CD4-positive, alpha-beta T cell treated with Interleukin-17A for 4 hours (primary cell): ENCODE measurements around the gene PTPN14.

Experiments
- DNase-seq: peaks from one replicate; pipeline ENCODE4 v3.0.0-alpha.2; 2020; ENCODE audit warnings: mixed read lengths

Gene PTPN14

DNA sequence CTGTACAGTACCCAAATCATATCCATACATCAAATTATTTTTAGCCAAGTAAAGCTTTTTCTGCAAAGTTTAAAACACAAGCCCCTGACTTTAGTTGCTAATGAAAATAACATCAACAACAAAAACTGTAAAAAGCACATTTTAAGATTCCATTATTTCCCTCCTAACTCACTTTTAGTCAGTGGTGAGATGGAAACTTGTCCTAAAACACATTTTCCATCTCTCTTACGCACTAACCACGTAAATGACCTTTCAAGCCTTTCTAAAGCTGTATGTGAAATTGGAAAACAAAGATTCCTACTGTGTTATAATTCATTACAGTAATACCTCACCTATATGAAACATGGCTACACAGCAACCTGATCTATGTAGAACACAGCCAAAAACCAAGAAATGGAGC lies 77.5 kb downstream of the PTPN14 start:
- no peak for DNase-seq

- DNase-seq: no peak
Observed at GRCh38 chr1:214473387-214473786, 78.0 kb downstream of the PTPN14 start.

DNA sequence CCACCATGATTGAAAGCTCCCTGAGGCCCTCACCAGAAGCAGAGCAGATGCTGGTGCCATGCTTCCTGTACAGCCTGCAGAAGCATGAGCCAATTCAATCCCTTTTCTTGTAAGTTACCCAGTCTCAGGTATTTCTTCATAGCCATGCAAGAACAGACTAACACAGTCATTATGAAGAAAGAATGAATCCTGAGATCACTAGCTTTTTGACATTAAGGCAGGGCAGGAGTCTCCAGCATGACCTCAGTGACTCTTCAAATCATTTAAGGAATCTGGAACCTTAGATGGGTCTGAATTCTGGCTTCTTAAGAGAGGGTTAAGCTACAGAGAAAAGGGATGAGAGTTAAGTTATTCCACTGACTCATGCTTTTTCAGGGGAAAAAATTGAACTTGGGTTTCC lies 79.0 kb downstream of the PTPN14 start:
- DNase-seq: no peak

GRCh38 chr1:214471458-214471857 lies 79.9 kb downstream of the PTPN14 start:
- no peak for DNase-seq

DNA sequence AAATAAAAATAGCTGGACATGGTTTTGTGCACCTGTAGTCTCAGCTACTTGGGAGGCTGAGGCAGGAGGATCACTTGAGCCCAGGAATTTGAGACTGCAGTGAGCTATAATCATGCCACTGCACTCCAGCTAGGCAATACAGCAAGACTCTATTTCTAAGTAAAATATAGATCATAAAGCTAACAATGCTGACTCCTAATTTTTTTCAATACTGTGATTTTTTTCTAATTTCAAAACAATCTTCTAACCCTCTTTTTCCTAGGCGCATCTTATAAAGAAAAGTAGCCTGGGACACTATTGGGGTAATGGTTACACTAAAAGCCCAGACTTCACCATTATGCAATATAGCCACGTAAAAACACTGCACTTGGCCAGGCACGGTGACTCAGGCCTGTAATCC lies 81.3 kb downstream of the PTPN14 start:
- DNase-seq: no peak

GRCh38 chr1:214469290-214469689 lies 82.1 kb downstream of the PTPN14 start:
- DNase-seq: no peak

GRCh38 chr1:214467078-214467585 lies 84.3 kb downstream of the PTPN14 start:
- DNase-seq: no peak

GRCh38 chr1:214466403-214467077 lies 84.9 kb downstream of the PTPN14 start:
- no peak for DNase-seq

GRCh38 chr1:214464445-214465287 lies 86.7 kb downstream of the PTPN14 start:
- DNase-seq: no peak

DNA sequence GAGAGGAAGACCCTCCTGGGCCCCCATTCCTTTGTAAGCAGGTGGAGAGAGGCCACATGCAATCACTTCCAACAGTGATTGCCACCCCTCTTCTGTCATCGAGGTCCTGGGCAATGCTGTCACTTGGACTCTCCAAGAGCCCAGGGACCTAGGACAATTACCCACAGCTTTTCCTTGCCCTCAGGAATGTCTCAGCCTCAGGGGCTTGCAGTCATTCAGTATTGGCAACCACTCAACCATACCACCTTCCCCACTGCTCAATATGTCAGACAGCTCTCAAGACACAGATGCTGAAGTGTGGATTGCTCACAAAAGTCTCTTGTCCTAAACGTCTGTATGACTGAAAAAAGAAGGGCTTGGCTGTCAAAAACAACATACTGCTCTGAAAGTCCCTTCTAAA lies 87.8 kb downstream of the PTPN14 start:
- DNase-seq: no peak

DNA sequence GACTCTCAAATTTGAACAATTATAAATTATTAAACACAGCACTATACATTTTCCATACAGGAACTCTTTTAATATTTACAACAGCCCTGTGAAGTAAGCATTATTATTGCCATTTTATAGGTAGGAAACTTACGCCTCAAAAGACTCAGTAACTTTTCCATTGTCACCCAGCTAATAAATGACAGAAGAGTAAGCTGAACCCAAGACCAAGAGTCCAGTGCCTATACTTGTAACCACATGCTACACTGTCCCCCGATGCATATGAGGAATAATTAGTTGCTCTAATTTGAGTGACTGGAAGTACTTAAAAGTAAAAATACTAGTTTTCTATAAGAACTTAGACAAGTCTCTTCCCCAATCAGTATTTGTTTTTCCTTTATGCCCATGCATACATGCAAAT lies 88.5 kb downstream of the PTPN14 start:
- DNase-seq: no peak

DNA sequence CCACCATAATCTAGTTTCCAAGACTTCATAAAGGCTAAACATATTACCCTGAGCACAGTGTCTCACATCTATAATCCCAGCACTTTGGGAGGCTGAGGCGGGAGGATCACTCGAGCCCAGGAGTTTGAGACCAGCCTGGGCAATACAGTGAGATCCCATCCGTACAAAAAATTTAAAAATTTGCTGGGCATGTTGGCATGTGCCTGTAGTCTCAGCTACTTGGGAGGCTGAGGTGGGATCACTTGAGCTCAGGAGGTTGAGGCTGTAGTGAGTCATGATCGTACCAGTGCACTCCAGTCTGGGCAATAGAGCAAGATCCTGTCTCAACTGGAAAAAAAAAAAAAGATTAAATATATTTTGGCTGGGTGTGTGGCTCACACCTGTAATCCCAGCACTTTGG lies 90.1 kb downstream of the PTPN14 start:
- DNase-seq: no peak

DNA sequence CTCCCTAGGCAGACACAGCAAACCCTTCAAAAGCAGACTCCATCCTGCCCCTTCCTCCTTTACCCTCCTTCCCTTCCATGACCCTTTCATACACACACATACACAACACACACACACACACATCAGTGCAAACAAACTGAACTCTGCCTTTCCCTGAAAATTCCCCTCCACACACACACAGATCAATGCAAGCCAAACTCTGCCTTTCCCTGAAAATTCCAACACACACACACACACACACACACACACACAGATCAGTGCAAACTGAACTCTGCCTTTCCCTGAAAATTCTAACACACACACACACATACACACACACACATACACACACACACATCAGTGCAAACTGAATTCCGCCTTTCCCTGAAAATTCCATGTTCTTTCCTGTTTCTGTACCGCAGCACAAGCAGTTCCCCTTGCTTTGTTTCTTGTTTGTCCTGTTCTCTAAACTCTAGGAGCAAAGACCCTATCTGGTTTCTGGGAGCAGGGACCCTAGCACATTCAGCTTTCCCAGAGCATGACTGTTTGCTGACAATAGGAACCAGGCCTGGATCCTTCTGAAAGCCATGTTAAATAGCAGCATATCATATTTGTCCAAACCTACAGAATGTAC lies 91.0 kb downstream of the PTPN14 start:
- no peak for DNase-seq

DNA sequence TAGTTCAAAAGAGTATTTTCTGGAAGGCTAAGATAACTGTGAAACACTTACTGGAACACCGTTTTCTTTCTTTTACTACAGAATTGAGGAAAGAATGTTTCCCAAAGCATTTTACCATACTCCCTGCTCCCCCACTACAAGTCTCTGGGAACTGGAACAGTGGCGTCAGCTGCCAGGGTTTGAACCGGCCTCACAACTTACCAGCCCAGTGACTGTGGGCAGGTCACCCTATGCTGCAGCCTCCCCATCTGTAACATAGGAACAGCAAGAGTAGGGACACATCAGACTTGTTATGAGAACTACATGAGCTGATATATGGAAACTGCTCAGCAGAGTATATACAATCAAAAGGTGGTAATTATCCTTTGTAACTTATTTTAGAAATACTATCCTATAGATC lies 91.5 kb downstream of the PTPN14 start:
- no peak for DNase-seq

DNA sequence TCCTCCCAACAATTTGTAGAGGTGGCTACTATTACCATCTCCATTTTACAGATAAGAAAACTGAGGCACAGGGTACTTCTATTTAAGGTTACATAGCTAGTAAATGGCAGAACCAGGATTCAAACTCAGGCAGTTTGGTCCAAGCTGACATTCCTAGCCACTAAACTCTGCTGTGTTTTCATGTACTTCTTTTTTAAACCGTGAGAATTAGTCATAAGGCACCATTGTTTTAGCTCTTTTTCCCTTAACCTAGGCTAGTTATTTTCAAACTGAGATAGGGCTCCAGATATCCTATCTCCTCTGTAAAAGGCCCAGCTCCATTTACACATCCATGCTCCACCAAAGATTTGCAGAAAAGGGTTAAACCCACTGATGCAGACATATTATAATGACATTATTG lies 92.9 kb downstream of the PTPN14 start:
- no peak for DNase-seq

DNA sequence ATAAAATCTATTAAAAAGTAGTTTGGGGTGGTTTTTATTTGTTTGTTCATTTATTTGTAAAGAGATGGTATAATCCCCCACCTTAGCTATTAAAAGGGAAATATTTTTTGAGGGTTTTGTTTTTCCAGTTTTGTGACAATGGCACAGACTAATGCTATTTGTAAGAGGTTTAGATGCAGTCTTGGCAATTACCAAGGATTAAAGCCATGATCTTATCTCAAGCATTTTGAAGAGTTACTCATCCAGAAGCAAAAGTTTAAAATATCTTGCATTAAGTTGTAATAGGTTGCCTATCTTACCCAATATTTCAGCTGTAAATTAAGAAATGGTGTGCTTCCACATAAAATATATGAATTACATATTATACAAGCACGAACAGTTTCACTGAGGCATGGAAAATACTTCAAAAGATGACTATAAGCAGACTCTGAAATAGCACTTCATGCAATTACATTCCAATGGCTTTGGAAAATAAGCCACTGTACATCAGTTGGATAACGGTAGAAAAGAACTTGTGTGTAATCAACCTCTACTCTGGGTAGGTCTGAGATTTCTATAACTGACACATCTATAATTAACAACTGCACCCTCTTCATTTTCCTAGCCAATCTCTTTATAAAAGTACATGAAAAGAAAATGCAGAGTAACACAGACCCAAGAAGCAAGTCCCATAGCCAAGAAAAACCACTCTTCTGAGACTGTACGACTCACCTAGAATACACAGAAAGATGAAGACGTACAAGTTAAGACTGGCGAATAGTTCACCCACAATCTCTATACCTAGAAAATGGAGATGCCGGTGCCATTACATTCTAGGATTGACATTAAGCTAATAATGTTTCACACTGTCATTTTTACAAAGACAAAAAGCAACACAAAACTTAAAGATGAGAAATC lies 95.2 kb downstream of the PTPN14 start:
- no peak for DNase-seq

- DNase-seq: no peak
Observed at GRCh38 chr1:214455479-214455878, 95.9 kb downstream of the PTPN14 start.

- DNase-seq: no peak
Observed at GRCh38 chr1:214454569-214455396, 96.6 kb downstream of the PTPN14 start.

DNA sequence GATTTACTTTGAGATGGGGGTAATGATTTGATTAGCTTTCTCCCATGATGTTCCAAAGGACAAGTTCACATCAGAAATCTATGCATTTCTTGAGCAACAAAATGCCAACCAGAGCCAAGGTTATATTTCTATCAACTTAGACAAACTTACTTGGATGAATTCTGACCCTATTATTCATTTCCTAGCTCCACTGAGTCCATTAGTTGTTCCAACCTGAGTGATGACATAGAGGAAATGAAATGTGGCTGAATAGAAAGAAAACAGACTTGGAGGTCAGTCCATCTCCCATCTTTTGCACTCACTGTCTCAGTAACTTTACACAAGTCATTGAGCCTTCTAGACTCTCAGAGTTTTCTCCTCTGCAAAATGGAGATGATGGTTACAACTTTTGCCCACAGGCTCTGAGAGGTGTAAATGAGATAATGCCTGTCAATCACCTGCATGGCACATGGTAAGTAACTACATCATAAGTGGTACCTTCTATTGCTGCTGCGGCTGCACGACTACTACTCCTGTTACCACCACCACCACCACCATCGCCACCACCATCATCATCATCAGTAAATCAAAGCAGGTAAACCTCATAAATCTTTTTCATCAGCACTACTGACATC lies 98.2 kb downstream of the PTPN14 start:
- no peak for DNase-seq

DNA sequence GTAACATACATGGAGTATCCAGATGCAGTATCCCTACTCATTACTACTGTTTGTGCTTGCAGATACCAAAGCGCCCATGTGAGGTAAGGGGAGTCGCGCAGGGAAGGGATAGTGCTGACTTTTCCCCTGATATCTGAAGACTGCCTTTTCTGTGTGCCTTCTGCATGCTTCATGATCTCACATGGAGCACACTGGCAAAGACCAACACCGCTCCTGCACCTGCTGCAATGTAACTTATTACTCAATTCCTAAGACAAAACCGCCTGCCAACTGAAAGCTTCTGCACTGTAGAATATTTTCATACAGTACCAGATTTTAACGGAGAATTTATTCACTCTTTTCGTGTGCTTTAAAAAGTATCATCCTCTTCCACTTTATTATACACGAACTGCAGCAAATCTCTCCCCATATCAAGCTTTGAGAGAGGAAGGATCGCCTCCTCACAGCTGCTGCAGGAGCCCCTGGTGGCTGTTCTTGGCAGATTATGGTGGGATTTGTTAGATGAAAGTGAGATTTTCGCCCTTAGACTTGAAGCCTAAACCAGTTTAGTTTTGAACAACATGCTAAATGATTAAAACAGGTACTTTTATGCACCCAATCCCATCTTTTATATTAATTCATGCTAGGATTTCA lies 99.1 kb downstream of the PTPN14 start:
- DNase-seq: no peak

DNA sequence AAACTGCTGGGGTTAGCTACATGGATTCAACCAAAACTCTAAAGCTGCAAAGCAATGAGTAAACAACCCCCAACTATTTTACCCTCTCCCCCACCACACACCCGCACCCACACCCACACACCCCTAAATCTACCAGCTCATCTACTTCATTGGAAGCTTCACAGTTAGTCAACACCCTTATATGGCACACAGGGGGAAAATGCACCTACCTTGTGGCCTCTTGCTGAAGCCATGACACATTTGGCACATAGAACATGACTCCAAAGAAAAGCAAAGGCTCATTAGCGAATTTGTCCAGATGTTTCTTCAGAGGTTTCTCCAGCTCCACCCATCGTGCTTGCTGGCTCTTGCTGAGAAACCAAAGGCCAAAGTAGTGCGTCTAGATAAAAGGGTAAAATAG lies 99.8 kb downstream of the PTPN14 start:
- DNase-seq: no peak
